T-helper 1 cell treated with Interleukin-12 subunit alpha and Interleukin-12 subunit beta and Interleukin-4 antibody, amounts not matched to agents 30 ng/mL and 1 ng/mL, for 36 hours (primary cell): ENCODE data around the gene GPR21. TPM values are rescaled to one million over a fixed set of nuclear protein-coding genes. Genes with fewer than 3 reads are reported as not detected.

ENCODE experiments used
- intact Hi-C: fragments of 100-400 bp; cut with micrococcal nuclease; formaldehyde crosslinking; loops from one replicate; pipeline ENCODE4 v1.15.1; 2024
- total RNA-seq: library from RNA; stranded (reverse); gene quantifications from 2 replicates; pipeline ENCODE4 v1.2.3, GENCODE V29; 2022

The GPR21 gene, protein sequence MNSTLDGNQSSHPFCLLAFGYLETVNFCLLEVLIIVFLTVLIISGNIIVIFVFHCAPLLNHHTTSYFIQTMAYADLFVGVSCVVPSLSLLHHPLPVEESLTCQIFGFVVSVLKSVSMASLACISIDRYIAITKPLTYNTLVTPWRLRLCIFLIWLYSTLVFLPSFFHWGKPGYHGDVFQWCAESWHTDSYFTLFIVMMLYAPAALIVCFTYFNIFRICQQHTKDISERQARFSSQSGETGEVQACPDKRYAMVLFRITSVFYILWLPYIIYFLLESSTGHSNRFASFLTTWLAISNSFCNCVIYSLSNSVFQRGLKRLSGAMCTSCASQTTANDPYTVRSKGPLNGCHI
- 0.32 TPM in 1 of 2 replicates, not detected in the other for total RNA-seq

- intact Hi-C loops, result no loop called here
Measured at GRCh38 chr9:123033352-123033751, at the start of gene GPR21. Gene GPR21 (plus strand): TSS chr9:123033667. CDS start chr9:123034567, 900 bp downstream.

DNA sequence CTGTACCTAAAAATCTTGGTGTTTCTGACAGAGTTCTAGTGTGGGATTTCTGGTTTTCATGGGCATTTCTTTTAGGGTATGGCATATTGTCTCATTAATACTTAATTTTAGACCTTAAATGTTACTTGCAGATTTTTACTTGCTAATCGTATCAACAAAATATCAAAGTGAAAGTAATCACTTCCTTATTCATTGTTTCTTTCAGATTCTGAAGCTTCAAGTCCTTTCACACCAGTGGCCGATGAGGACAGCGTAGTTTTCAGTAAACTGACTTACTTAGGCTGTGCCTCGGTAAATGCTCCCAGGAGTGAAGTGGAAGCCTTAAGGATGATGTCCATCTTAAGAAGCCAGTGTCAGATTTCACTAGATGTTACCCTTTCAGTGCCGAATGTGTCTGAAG lies 47.5 kb upstream of the GPR21 start:
- intact Hi-C loops, result no loop called here

GRCh38 chr9:122988141-122988540 lies 45.3 kb upstream of the GPR21 start:
- intact Hi-C loops, result no loop called here

- intact Hi-C loops, result no loop called here
Measured at GRCh38 chr9:122988920-122989621, 44.4 kb upstream of the GPR21 start.

DNA sequence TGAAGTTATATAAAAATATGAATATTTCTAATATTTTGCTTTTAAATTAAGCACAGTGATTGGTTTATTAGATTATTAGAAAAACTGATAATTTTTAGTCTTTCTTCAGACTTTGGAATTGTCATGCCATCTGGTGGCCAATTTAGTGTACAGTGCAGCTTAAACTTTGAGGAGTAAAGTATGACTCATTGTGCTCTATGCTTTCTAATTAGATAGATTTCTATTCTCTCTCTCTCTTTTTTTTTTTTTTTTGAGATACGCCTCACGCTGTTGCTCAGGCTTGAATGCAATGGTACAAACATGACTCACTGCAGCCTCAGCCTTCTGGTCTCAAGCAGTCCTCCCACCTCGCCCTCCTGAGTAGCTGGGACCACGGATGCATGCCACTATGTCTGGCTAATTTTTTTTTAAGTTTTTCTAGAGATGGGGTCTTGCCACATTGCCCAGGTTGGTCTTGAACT lies 42.1 kb upstream of the GPR21 start:
- intact Hi-C loops, result loop anchor here (1.0 to 5.0 kb wide), 7 partner anchors 51 to 526 kb away; partner anchors contain the start of genes PDCL, RABGAP1, RC3H2 and ZBTB6

DNA sequence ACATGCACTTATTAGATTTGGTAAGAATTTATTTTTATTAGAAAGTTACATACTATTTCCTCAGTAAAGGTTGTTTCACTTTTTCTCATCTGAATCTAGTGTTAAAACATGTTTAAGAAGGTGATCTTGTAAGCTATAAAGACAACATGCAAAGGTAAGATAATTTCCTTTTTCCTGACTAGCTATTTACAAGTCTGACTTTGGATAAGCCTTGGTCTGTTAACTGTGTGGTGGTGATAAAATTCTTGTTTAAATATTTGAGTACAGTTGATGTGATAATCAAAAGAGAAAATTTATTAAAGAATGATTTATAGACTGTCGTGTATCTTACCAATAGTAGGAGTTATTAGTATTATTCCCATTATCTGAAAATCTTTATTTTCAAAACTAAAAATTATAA lies 36.9 kb upstream of the GPR21 start:
- intact Hi-C loops, result no loop called here

DNA sequence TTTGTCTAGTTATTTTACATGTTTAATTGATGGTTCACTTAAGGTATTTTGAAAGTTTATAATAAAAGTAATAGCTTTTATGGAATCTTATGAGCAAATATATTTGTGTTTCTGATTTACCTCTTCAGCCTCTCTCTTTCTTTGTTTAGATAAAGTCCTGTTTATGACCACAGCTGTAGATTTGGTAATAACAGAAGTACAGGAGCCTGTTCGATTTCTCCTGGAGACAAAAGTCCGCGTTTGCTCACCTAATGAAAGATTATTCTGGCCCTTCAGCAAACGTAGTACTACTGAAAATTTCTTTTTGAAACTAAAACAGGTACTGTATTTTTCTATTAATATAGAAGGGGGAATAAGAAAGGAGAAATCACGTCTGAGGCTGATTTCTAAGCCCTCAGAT lies 35.0 kb upstream of the GPR21 start:
- intact Hi-C loops, result no loop called here

GRCh38 chr9:123000371-123001068 lies 32.9 kb upstream of the GPR21 start:
- intact Hi-C loops, result no loop called here

DNA sequence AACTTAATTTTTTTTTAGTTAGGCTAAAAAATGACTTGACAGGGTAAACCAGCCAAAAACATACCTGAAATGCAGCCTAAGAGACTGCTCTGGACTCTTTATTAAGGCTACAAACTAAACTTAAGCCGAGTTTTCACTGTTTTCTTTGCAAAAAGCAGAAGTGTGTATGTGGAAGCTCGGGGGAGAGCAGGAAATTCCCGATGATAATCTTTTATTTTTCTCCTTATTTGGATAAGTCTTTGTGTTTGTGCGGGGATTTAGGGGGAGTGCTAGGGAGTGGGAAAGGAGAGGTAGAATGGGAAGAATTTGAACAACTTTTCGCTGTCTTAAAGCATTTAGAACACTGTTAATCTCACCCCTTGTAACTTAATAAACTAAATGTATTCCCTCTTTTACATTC lies 30.7 kb upstream of the GPR21 start:
- intact Hi-C loops, result no loop called here

DNA sequence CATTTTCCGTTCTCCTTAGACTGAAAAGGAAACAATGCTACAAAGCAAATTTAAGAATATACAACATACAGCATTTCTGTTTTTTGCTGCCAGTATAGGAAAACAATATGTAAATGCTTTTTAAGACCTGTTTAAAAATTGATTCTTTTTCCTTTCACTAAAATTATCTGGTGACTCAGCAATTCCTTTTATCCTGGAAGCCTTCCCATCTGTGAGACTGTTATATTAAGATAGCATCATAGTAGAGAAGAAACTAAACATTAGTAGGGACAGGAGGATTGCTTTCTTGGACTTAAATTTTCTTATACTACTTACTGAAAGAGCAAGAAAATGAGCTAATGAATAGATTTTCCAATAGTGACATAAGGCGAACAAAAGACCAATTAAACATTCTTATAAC lies 30.0 kb upstream of the GPR21 start:
- intact Hi-C loops, result no loop called here

DNA sequence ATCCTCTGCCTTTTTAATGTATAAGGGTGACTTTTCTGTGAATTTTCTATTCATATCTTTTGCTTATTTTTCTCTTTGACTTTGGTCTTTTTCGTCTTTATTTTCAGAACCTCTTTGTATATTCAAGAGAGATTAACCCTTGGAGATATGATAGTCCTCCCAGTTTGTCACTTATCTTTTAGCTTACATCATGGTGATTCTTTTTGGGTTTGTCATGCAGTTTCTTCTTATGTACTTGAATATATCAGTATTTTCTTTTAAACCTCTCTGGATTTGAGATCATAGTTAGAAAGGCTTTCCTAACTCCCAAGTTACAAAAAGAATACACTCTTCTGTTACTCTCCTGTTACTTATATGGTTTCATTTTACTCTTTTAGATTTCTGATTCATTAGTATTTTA lies 27.5 kb upstream of the GPR21 start:
- intact Hi-C loops, result no loop called here

GRCh38 chr9:123007269-123007668 lies 26.2 kb upstream of the GPR21 start:
- intact Hi-C loops, result no loop called here

DNA sequence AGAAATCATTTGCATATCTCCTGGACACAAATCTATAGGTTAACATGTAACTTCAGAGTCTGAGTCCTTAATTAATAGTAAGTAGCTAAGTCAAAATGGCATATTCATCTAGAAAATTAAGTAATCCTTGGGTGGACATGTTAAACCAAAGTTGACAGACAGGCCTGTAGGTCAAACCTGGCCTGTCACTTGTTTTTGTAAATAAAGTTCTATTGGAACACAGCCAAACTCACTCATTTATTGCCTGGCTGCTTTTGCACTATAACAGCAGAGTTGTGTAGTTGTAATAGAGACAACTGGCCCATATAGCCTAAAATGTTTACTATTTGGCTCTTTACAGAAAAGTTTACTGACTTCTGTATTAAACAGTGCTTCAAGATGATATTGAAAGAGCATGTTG lies 24.6 kb upstream of the GPR21 start:
- intact Hi-C loops, result no loop called here

DNA sequence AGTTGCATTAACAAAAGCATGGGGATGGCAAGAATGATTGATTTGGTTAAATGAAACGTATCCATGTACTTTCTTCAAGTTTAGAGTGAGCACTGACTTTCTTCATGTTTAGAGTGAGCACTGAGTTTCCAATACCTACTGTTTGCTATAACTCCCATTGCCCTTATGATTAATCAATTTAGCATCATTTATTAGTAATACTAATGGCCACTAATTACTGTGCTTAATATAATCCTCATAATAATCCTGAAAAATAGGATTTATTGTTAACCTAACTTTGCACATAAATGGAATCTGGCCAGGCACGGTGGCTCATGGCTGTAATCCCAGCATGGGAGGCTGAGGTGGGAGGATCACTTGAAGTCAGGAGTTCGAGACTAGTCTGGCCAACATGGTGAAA lies 22.1 kb upstream of the GPR21 start:
- intact Hi-C loops, result no loop called here

- intact Hi-C loops, result no loop called here
Measured at GRCh38 chr9:123011878-123012528, 21.5 kb upstream of the GPR21 start.

DNA sequence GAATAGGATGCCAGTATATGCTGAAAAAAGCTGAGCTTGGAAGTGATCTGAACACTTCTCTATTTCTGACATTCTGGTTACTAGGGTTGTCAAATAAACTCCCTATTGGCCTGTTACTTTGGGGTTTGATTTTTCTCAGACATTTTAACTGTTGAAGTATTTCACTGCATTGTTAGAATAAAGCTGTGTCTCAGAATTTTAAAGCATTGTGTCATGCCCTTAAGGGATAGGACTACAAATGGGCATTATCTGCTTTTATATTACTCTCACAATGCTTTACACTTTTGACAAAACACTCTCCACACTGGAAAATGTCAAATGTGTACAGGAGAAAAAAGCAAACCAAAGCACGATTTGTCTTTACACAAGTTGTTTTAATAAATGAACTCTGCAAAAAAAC lies 16.8 kb upstream of the GPR21 start:
- intact Hi-C loops, result no loop called here

DNA sequence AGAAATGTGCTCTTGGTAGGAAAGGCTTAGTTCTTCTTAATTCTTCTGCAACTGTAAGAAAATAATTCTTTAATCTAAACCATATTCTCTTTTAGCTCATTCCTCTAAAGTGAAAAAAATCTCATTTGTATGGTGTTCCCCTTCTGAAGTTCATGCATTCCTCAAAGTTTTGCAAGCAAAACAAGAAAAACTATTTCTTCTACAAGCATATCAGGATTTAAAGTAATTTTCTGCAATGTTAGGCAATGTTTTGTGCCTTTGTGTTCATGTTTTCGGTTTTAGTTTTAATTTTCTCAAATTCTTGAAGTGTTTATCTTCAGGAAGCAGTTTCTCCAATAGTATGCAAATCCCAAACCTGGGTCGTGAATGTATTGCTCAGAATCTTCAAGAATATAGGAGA lies 12.7 kb upstream of the GPR21 start:
- intact Hi-C loops, result no loop called here

DNA sequence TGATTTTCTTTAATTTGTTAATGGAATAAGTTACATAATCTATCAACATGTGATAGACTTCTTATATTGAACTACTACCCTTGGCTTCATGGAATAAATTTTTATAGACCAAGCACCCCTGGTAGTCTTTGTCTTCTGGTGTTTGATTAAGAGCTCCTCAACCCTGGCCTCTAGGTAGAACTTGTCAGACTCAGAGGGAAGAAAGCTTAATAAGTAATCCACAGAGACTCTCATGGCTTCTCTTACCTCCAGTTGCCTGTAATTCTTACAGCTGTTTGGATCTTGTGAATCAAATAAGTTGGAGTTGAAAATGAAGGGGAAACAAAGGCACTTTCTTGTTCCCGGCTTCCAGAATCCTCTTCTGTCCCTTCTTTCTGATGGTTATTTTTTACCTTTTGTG lies 7.0 kb upstream of the GPR21 start:
- intact Hi-C loops, result no loop called here

DNA sequence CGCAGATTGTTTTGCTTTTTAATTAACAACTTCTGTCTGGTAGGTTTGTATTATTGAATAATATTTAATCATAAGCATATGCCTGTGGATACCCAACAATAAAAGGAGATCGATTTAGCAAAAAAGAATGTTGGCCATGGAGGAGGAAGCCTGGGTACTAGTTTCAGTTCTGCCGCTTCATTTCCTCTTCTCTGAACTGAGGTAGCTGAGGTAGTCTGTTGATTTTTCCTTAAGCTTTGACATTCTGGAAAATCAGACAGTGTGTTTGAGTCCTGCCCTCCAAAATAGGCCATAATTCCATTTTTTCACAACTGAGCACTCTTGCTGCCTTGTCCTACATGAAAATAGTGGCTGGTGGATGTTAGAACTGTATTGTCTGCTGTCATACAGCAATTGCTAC lies 6.0 kb upstream of the GPR21 start:
- intact Hi-C loops, result no loop called here

DNA sequence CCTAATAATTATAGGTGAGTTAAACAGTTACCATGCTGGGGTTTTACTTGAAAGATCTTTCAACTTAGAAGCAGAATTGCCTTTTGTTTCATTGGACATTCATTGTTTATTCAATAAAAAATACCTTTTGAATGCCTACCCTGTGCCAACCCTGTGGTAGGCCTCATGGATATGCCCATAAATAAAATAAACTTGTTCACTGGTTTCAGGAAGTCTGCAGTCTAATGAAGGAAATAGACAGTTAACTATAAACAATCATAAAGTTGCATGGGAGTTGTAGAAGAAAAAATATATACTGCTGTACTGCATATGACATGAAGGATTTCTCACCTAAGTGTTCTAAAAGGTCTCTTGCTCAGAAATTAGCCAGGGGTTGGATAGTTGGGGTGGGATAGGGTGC lies 5.3 kb upstream of the GPR21 start:
- intact Hi-C loops, result no loop called here

GRCh38 chr9:123028973-123029372 lies 4.5 kb upstream of the GPR21 start:
- intact Hi-C loops, result no loop called here

DNA sequence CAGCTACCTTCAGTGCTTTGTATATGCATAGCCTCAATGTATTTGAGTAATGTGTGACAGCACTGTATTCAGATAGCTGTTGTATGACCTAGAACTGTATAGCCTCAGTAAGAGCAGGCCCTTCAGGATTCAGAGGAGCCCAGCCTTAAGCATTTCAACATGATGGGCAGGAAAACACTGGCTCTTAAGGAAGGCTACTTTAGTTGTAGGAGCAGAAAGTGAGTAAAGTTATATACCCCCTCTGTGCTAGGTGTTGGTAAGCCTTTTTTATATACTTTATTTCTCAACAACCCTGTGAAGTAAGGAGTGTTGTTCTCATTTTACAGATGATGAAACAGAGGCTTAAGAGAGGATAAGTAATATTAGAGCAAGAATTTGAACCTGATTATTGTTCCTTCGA lies 1.5 kb upstream of the GPR21 start:
- intact Hi-C loops, result no loop called here
